A673 (cell line): Measurements from ENCODE around the gene DPYSL5. TPM values are rescaled to one million over a fixed set of nuclear protein-coding genes. Genes with fewer than 3 reads are reported as not detected.

Experiments
- Bru-seq: library from RNA; stranded (reverse); fragments of 400-500 nt; gene quantifications from one replicate; lab custom pipeline; 2021; lab: Mats Ljungman, UMichigan
- BruChase-seq, 2 experiments: library from RNA; stranded (reverse); fragments of 400-500 nt; gene quantifications; one replicate each; lab custom pipeline; 2021; lab: Mats Ljungman, UMichigan
- BruUV-seq: library from RNA; stranded (reverse); fragments of 400-500 nt; replicated peaks from 2 replicates; lab custom pipeline; 2021; lab: Mats Ljungman, UMichigan
- CTCF ChIA-PET: fragments of 300-600 bp; sonication (Branson Sonifier 250); formaldehyde crosslinking; loops from one replicate; lab custom pipeline; 2022; ENCODE audit warnings: antibody characterized with exemption; lab: Charles Lee
- POLR2A ChIA-PET: fragments of 300-600 bp; sonication (Branson Sonifier 250); formaldehyde crosslinking; loops from one replicate; lab custom pipeline; 2022; ENCODE audit warnings: antibody characterized with exemption; ENCODE audit not compliant: low non-redundant PET; lab: Charles Lee
- DNase-seq: peaks from one replicate; pipeline ENCODE4 v3.0.0-alpha.2; 2015; ENCODE audit warnings: low spot score
- H3K27ac ChIP-seq: fragments of 200-600 bp; sonication (generic); 2 replicates; pipeline ENCODE4 v1.5.1; 2016; ENCODE audit warnings: mixed run types, low read depth, mild to moderate bottlenecking, mixed read lengths, antibody characterized with exemption, low read length; ENCODE audit not compliant: poor library complexity, severe bottlenecking
- H3K27me3 ChIP-seq: fragments of 200-600 bp; sonication (generic); replicated peaks from 2 replicates; pipeline ENCODE4 v1.6.1; 2017; ENCODE audit warnings: mixed run types, low read depth, mild to moderate bottlenecking, mixed read lengths, antibody characterized with exemption, low read length; ENCODE audit not compliant: insufficient read depth, poor library complexity
- H3K36me3 ChIP-seq: fragments of 200-600 bp; sonication (generic); 2 replicates; pipeline ENCODE4 v1.6.1; 2016; ENCODE audit warnings: mixed run types, mild to moderate bottlenecking, mixed read lengths, antibody characterized with exemption, low read length; ENCODE audit not compliant: insufficient read depth, poor library complexity, severe bottlenecking
- H3K4me1 ChIP-seq: fragments of 200-600 bp; sonication (generic); 2 replicates; pipeline ENCODE4 v1.6.1; 2017; ENCODE audit warnings: mixed run types, mild to moderate bottlenecking, mixed read lengths, antibody characterized with exemption, low read length; ENCODE audit not compliant: insufficient read depth, poor library complexity, severe bottlenecking
- H3K4me3 ChIP-seq: fragments of 200-600 bp; sonication (generic); 2 replicates; pipeline ENCODE4 v1.5.1; 2016; ENCODE audit warnings: low read depth, mixed run types, mild to moderate bottlenecking, mixed read lengths, low read length; ENCODE audit not compliant: poor library complexity, severe bottlenecking
- H3K9me3 ChIP-seq: fragments of 200-600 bp; sonication (generic); 2 replicates; pipeline ENCODE4 v1.6.1; 2016; ENCODE audit warnings: mixed run types, low read depth, mild to moderate bottlenecking, mixed read lengths, antibody characterized with exemption, low read length; ENCODE audit not compliant: poor library complexity, severe bottlenecking
- EZH2 ChIP-seq: fragments of 200-600 bp; sonication (generic); IDR thresholded peaks from 2 replicates; pipeline ENCODE4 v1.6.1; 2017; ENCODE audit warnings: borderline replicate concordance, low read depth, mild to moderate bottlenecking, mixed read lengths, antibody characterized with exemption, low read length; ENCODE audit not compliant: poor library complexity, severe bottlenecking
- intact Hi-C: fragments of 100-400 bp; cut with micrococcal nuclease; formaldehyde crosslinking; loops from one replicate; pipeline ENCODE4 v1.10.0; 2022; ENCODE audit not compliant: unreplicated experiment
- long read RNA-seq: library from polyadenylated mRNA; stranded (forward); transcript quantifications from one replicate; pipeline ENCODE4 v2.0.0, GENCODE V29; 2022
- total RNA-seq: library from RNA; stranded (reverse); gene quantifications from 2 replicates; pipeline ENCODE4 v1.2.3, GENCODE V29; 2021
- TF ChIP-seq, protein P1 (sequence below): fragments of 300-800, 200-600 bp; sonication (generic); conservative IDR thresholded peaks from 2 replicates; pipeline ENCODE4 v1.5.1; 2017; ENCODE audit warnings: low read depth, mild to moderate bottlenecking, antibody characterized with exemption, low read length, moderate library complexity, mixed read lengths

Gene DPYSL5, protein sequence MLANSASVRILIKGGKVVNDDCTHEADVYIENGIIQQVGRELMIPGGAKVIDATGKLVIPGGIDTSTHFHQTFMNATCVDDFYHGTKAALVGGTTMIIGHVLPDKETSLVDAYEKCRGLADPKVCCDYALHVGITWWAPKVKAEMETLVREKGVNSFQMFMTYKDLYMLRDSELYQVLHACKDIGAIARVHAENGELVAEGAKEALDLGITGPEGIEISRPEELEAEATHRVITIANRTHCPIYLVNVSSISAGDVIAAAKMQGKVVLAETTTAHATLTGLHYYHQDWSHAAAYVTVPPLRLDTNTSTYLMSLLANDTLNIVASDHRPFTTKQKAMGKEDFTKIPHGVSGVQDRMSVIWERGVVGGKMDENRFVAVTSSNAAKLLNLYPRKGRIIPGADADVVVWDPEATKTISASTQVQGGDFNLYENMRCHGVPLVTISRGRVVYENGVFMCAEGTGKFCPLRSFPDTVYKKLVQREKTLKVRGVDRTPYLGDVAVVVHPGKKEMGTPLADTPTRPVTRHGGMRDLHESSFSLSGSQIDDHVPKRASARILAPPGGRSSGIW
- 110 and 111 TPM in 2 replicates for total RNA-seq
- Bru-seq, nascent RNA, result percentile 82 among the genes with signal in this experiment
- percentile 81 among the genes with signal in this experiment for BruChase-seq, experiment 1, labeled RNA remaining after a 2-hour chase
- BruChase-seq, experiment 2, labeled RNA remaining after a 6-hour chase, result percentile 80 among the genes with signal in this experiment
- long read RNA-seq, full-length matches to known transcripts, result 144 of 269 reads
- long read RNA-seq, partial matches to known transcripts, result 118 of 269 reads
- long read RNA-seq, other reads (novel, unspliced or antisense), result 7 of 269 reads

DNA sequence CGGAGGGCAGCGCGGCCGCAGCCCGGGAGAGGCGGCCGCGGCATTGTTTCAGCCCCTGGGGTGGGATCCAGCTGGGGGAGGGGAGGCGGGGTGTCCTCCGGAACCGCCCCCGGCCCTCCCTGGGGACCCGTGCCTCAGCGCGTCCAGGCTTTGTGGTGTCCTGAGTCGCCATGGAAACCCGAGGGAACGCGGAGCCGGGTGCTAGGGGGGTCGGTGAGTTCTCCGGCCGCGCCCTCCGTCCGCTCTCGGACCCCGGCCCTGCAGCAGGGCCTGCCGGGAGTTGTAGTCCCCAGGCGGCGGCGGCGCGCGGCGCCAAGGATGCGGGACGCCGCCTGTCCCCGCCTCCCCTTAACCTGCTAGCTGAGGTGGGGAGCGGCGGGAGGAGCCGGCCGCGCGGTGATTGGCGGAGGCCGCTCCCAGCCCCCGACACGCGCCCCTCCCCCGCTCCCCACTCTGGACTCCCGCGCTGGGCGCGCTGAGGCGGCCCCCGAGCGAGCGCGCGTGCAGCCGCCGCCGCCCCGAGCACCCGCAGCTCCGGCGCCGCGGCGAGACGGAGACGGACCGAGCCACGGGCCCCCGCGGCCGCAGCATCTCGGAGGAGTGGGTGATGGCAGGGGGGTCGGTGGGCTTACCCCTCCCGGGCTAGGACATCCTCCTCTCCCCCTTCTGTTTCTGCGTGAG is at the start of gene DPYSL5:
TSS of gene DPYSL5 (plus strand) at position 478 of the 681 bp plus-strand sequence. CDS start 50,368 bp downstream, outside the sequence.
- peaks cover 6% of the 10 kb centered on the region for H3K27me3 ChIP-seq
- POLR2A ChIA-PET, result no interaction called here
- TF ChIP-seq EZH2, result no peak
- TF ChIP-seq, protein P1, sequence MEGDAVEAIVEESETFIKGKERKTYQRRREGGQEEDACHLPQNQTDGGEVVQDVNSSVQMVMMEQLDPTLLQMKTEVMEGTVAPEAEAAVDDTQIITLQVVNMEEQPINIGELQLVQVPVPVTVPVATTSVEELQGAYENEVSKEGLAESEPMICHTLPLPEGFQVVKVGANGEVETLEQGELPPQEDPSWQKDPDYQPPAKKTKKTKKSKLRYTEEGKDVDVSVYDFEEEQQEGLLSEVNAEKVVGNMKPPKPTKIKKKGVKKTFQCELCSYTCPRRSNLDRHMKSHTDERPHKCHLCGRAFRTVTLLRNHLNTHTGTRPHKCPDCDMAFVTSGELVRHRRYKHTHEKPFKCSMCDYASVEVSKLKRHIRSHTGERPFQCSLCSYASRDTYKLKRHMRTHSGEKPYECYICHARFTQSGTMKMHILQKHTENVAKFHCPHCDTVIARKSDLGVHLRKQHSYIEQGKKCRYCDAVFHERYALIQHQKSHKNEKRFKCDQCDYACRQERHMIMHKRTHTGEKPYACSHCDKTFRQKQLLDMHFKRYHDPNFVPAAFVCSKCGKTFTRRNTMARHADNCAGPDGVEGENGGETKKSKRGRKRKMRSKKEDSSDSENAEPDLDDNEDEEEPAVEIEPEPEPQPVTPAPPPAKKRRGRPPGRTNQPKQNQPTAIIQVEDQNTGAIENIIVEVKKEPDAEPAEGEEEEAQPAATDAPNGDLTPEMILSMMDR, result no peak
- CTCF ChIA-PET, result interaction anchor here (3.2 kb wide), 1 partner anchor 75 kb away, joined by 47 read pairs; no protein-coding TSS in a partner anchor
- intact Hi-C loops, result loop anchor here (2.0 kb wide), 1 partner anchor 169 kb away; no protein-coding TSS in a partner anchor
- H3K9me3 ChIP-seq, result no peaks in the 10 kb centered on the region
- BruUV-seq, result no TSS peak
- H3K4me1 ChIP-seq, result peaks cover 35% of the 10 kb centered on the region
- peak within 1 kb of the TSS; percentile 97 for H3K4me3 ChIP-seq
- H3K36me3 ChIP-seq, result no peaks in the 10 kb centered on the region
- DNase-seq, result peak; percentile 92
- H3K27ac ChIP-seq, result peak within 1 kb of the TSS; percentile 78

DNA sequence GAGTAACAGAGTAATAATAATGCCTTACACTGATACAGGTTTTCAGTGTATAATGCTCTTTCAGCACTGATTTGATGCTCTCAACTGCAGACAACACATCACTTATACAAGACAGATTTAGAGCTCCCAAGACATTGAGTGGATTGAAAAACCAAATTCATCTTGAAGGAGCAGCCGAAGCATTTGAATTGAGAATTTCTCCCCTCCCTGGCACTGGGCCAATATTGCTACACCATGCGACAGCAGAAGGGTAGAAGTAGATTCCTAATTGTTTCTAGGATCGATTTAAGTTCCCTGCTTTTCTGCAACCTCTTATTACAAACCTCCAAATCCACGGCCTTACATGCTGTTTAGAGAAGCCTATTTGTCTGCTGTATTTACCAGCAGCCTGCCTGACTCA is 46.6 kb upstream of the DPYSL5 start:
- ChIA-PET POLR2A (no interaction called here), CTCF (no interaction called here)
- no TSS peak for BruUV-seq
- no peaks in the 10 kb centered on the region for H3K27me3 ChIP-seq
- H3K4me3 ChIP-seq, result no peak overlapping the region
- no peak overlapping the region for H3K27ac ChIP-seq
- intact Hi-C loops, result no loop called here
- H3K9me3 ChIP-seq, result no peaks in the 10 kb centered on the region
- DNase-seq, result no peak
- TF ChIP-seq, protein P1, result no peak
- no peak for TF ChIP-seq EZH2
- H3K4me1 ChIP-seq, result no peaks in the 10 kb centered on the region
- peaks cover 41% of the 10 kb centered on the region for H3K36me3 ChIP-seq

DNA sequence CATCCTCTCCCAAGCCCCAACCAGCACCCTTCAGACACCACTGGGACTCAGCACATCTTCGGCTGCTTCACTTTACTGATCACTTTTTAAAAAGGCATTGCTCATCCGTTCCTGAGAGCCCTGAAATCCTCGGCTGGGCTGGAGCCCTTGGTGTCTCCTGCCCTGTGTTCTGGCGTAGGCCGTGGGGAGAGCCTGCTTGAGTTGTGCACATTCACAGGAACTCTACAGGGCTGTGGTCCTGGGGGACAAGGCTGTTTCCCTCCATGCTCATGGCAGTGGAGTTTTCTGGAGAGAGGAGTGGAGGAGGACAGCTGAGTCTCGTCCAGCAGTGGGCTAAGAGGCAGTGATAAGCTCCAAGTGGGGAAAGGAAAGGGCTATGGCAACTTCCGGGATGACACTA is 46.1 kb upstream of the DPYSL5 start:
- POLR2A ChIA-PET, result no interaction called here
- H3K36me3 ChIP-seq, result peaks cover 36% of the 10 kb centered on the region
- no peak for DNase-seq
- no peaks in the 10 kb centered on the region for H3K4me1 ChIP-seq
- TF ChIP-seq, protein P1, result no peak
- no peak for TF ChIP-seq EZH2
- CTCF ChIA-PET, result no interaction called here
- intact Hi-C loops, result no loop called here
- no peak overlapping the region for H3K27ac ChIP-seq
- no peaks in the 10 kb centered on the region for H3K9me3 ChIP-seq
- no peaks in the 10 kb centered on the region for H3K27me3 ChIP-seq
- no peak overlapping the region for H3K4me3 ChIP-seq
- BruUV-seq, result no TSS peak
